Astrocyte (in vitro differentiated cells and primary cell): Measurements from ENCODE around the gene RPRML. TPM values are rescaled to one million over a fixed set of nuclear protein-coding genes. Genes with fewer than 3 reads are reported as not detected.
A peak's percentile ranks its signal among the peaks of the same experiment; 100 is the strongest.
"Not testable (repeated sequence)": the region's sequence is repeated elsewhere in the genome, so short reads cannot be mapped to it uniquely, and the experiment has no call there.

Experiments used
- DNase-seq: peaks from one replicate; pipeline ENCODE4 v3.0.0-alpha.2; 2010; ENCODE audit warnings: low read depth
- FAIRE-seq: peaks from 2 replicates; lab custom pipeline; 2011; peaks lifted over from hg19 to GRCh38; lab: Jason Lieb, UNC
- H2AFZ ChIP-seq: 2 replicates; pipeline ENCODE4 v1.6.0; 2012; ENCODE audit warnings: low read depth, low read length, inconsistent platforms
- H3K27ac ChIP-seq: 2 replicates; pipeline ENCODE4 v1.5.1; 2011; ENCODE audit warnings: low read depth, low read length, inconsistent platforms
- H3K27me3 ChIP-seq: 2 replicates; pipeline ENCODE4 v1.6.0; 2011; ENCODE audit warnings: low read length, inconsistent platforms; ENCODE audit not compliant: insufficient read depth
- H3K36me3 ChIP-seq: 2 replicates; pipeline ENCODE4 v1.5.1; 2011; ENCODE audit warnings: low read length, inconsistent platforms; ENCODE audit not compliant: insufficient read depth
- H3K4me1 ChIP-seq: 2 replicates; pipeline ENCODE4 v1.5.1; 2011; ENCODE audit warnings: low read length, inconsistent platforms; ENCODE audit not compliant: insufficient read depth
- H3K4me2 ChIP-seq: 2 replicates; pipeline ENCODE4 v1.6.0; 2012; ENCODE audit warnings: low read length, inconsistent platforms
- H3K4me3 ChIP-seq: 2 replicates; pipeline ENCODE4 v1.5.1; 2011; ENCODE audit warnings: low read depth, mild to moderate bottlenecking, low read length, inconsistent platforms; ENCODE audit not compliant: insufficient read depth
- H3K79me2 ChIP-seq: 2 replicates; pipeline ENCODE4 v1.6.0; 2012; ENCODE audit warnings: mild to moderate bottlenecking, low read length, inconsistent platforms; ENCODE audit not compliant: insufficient read depth
- H3K9ac ChIP-seq: 2 replicates; pipeline ENCODE4 v1.6.0; 2012; ENCODE audit warnings: mild to moderate bottlenecking, low read length, inconsistent platforms
- H3K9me3 ChIP-seq: 2 replicates; pipeline ENCODE4 v1.5.1; 2012; ENCODE audit warnings: low read depth, mild to moderate bottlenecking, low read length, inconsistent platforms; ENCODE audit not compliant: insufficient read depth
- H4K20me1 ChIP-seq: 2 replicates; pipeline ENCODE4 v1.6.0; 2012; ENCODE audit warnings: low read length, inconsistent platforms; ENCODE audit not compliant: insufficient read depth
- H3K27ac Mint-ChIP-seq: one replicate; pipeline ENCODE4 v1.8.0; 2021; ENCODE audit warnings: mild to moderate bottlenecking, mixed read lengths; ENCODE audit not compliant: unreplicated experiment
- H3K27me3 Mint-ChIP-seq: one replicate; pipeline ENCODE4 v1.8.0; 2021; ENCODE audit warnings: low read depth, mixed read lengths; ENCODE audit not compliant: unreplicated experiment
- H3K36me3 Mint-ChIP-seq: one replicate; pipeline ENCODE4 v1.8.0; 2021; ENCODE audit warnings: low read depth, mixed read lengths; ENCODE audit not compliant: unreplicated experiment
- H3K4me1 Mint-ChIP-seq: one replicate; pipeline ENCODE4 v1.8.0; 2021; ENCODE audit warnings: low read depth, mixed read lengths; ENCODE audit not compliant: unreplicated experiment
- H3K4me3 Mint-ChIP-seq: one replicate; pipeline ENCODE4 v1.8.0; 2021; ENCODE audit warnings: mild to moderate bottlenecking, moderate library complexity, mixed read lengths; ENCODE audit not compliant: unreplicated experiment
- H3K9me3 Mint-ChIP-seq: one replicate; pipeline ENCODE4 v1.8.0; 2021; ENCODE audit warnings: mild to moderate bottlenecking, mixed read lengths; ENCODE audit not compliant: unreplicated experiment
- EZH2 ChIP-seq: IDR thresholded peaks from 2 replicates; pipeline ENCODE4 v1.6.1; 2012; ENCODE audit warnings: mild to moderate bottlenecking, low read length, inconsistent platforms; ENCODE audit not compliant: insufficient read depth
- total RNA-seq: library from RNA; stranded (reverse); gene quantifications from 2 replicates; pipeline ENCODE4 v1.2.1, GENCODE V29; 2021
- TF ChIP-seq, protein P1 (sequence below): IDR thresholded peaks from 2 replicates; pipeline ENCODE4 v1.5.1; 2011; ENCODE audit warnings: low read depth, mild to moderate bottlenecking, inconsistent platforms, low read length, moderate library complexity; ENCODE audit not compliant: insufficient read depth

Gene RPRML
- total RNA-seq, 1 donor from 2014 or later, result not detected

DNA sequence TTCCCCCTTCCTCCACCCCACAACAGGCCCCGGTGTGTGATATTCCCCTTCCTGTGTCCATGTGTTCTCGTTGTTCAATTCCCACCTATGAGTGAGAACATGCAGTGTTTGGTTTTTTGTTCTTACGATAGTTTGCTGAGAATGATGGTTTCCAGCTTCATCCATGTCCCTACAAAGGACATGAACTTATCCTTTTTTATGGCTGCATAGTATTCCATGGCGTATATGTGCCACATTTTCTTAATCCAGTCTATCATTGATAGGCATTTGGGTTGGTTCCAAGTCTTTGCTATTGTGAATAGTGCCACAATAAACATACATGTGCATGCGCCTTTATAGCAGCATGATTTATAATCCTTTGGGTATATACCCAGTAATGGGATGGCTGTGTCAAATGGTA lies 24.8 kb upstream of the RPRML start:
- H3K36me3 Mint-ChIP-seq, H3K27me3 Mint-ChIP-seq, H2AFZ ChIP-seq, H3K79me2 ChIP-seq, H3K27ac Mint-ChIP-seq, H3K4me3 ChIP-seq, H3K9me3 ChIP-seq, H3K4me1 Mint-ChIP-seq, H3K4me2 ChIP-seq, H3K4me3 Mint-ChIP-seq, H3K27me3 ChIP-seq, H3K9me3 Mint-ChIP-seq, DNase-seq, H3K4me1 ChIP-seq, FAIRE-seq, H4K20me1 ChIP-seq, H3K27ac ChIP-seq, H3K9ac ChIP-seq, H3K36me3 ChIP-seq: not testable (repeated sequence)

- peak; percentile 66 for DNase-seq
- Mint-ChIP-seq H3K4me1 (peaks cover 3% of the 10 kb centered on the region), H3K36me3 (peaks cover 2% of the 10 kb centered on the region), H3K27me3 (peaks cover 13% of the 10 kb centered on the region), H3K27ac (peak overlapping the region; percentile 66), H3K9me3 (no peaks in the 10 kb centered on the region), H3K4me3 (no peak overlapping the region)
- Histone ChIP-seq H3K9ac (no peak overlapping the region), H3K9me3 (no peaks in the 10 kb centered on the region), H3K79me2 (no peaks in the 10 kb centered on the region), H3K4me2 (no peak overlapping the region), H3K27me3 (no peaks in the 10 kb centered on the region), H3K4me3 (no peak overlapping the region), H3K4me1 (peaks cover 2% of the 10 kb centered on the region), H4K20me1 (no peaks in the 10 kb centered on the region), H2AFZ (no peak overlapping the region), H3K27ac (no peak overlapping the region), H3K36me3 (no peaks in the 10 kb centered on the region)
- TF ChIP-seq, protein P1, sequence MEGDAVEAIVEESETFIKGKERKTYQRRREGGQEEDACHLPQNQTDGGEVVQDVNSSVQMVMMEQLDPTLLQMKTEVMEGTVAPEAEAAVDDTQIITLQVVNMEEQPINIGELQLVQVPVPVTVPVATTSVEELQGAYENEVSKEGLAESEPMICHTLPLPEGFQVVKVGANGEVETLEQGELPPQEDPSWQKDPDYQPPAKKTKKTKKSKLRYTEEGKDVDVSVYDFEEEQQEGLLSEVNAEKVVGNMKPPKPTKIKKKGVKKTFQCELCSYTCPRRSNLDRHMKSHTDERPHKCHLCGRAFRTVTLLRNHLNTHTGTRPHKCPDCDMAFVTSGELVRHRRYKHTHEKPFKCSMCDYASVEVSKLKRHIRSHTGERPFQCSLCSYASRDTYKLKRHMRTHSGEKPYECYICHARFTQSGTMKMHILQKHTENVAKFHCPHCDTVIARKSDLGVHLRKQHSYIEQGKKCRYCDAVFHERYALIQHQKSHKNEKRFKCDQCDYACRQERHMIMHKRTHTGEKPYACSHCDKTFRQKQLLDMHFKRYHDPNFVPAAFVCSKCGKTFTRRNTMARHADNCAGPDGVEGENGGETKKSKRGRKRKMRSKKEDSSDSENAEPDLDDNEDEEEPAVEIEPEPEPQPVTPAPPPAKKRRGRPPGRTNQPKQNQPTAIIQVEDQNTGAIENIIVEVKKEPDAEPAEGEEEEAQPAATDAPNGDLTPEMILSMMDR, result no peak
- TF ChIP-seq EZH2, result no peak
- FAIRE-seq, result no peak
Observed at GRCh38 chr17:46995841-46996571, 17.0 kb upstream of the RPRML start.

GRCh38 chr17:46994993-46995392 lies 15.9 kb upstream of the RPRML start:
- no peak overlapping the region for H3K9ac ChIP-seq
- no peaks in the 10 kb centered on the region for H3K36me3 ChIP-seq
- FAIRE-seq, result no peak
- no peaks in the 10 kb centered on the region for H3K9me3 ChIP-seq
- no peak overlapping the region for H3K27ac ChIP-seq
- Mint-ChIP-seq H3K36me3 (no peaks in the 10 kb centered on the region), H3K27me3 (peaks cover 23% of the 10 kb centered on the region), H3K4me3 (no peak overlapping the region), H3K27ac (no peak overlapping the region), H3K9me3 (peaks cover under 1% of the 10 kb centered on the region), H3K4me1 (peaks cover 3% of the 10 kb centered on the region)
- H3K79me2 ChIP-seq, result no peaks in the 10 kb centered on the region
- DNase-seq, result no peak
- H3K4me3 ChIP-seq, result no peak overlapping the region
- TF ChIP-seq, protein P1, result no peak
- no peak for TF ChIP-seq EZH2
- no peak overlapping the region for H2AFZ ChIP-seq
- H3K4me2 ChIP-seq, result no peak overlapping the region
- peaks cover 2% of the 10 kb centered on the region for H3K4me1 ChIP-seq
- H4K20me1 ChIP-seq, result no peaks in the 10 kb centered on the region
- H3K27me3 ChIP-seq, result no peaks in the 10 kb centered on the region
